HL-60 (cell line): ENCODE results near the gene TENM4.

Experiments
- DNase-seq, 2 experiments: peaks; one replicate each; pipeline ENCODE4 v3.0.0-alpha.2; 2010 to 2020; ENCODE audit warnings: low read depth in 1 of 2, low spot score in 1 of 2
- H3K27ac ChIP-seq: fragments of 250-450 bp; sonication (Bioruptor Pico); replicated peaks from 2 replicates; pipeline ENCODE4 v1.5.1; 2020; ENCODE audit warnings: mild to moderate bottlenecking, moderate library complexity
- H3K27me3 ChIP-seq: fragments of 250-450 bp; sonication (Bioruptor Pico); 2 replicates; pipeline ENCODE4 v1.5.1; 2021; ENCODE audit warnings: mild to moderate bottlenecking, moderate library complexity; ENCODE audit not compliant: insufficient read depth, poor library complexity, severe bottlenecking
- H3K4me3 ChIP-seq: replicated peaks from 2 replicates; pipeline ENCODE4 v1.5.1; 2011; ENCODE audit warnings: mild to moderate bottlenecking, control low read depth, low read length; ENCODE audit not compliant: insufficient read depth
- GABPA ChIP-seq: IDR thresholded peaks from 2 replicates; pipeline ENCODE4 v1.6.1; 2012; ENCODE audit warnings: low read depth
- POLR2AphosphoS5 ChIP-seq: IDR thresholded peaks from 2 replicates; pipeline ENCODE4 v1.6.1; 2012; ENCODE audit warnings: low read depth
- SPI1 ChIP-seq: IDR thresholded peaks from 2 replicates; pipeline ENCODE4 v1.6.1; 2012; ENCODE audit warnings: low read depth, mild to moderate bottlenecking, borderline replicate concordance
- TF ChIP-seq, protein P1 (sequence below): IDR thresholded peaks from one replicate; pipeline ENCODE4 v1.5.1; 2011; ENCODE audit warnings: low read length, control low read depth, inconsistent platforms; ENCODE audit not compliant: insufficient read depth
- TF ChIP-seq, protein P2 (sequence below): IDR thresholded peaks from 2 replicates; pipeline ENCODE4 v1.6.1; 2012; ENCODE audit warnings: low read depth; ENCODE audit not compliant: insufficient replicate concordance

TENM4 gene

DNA sequence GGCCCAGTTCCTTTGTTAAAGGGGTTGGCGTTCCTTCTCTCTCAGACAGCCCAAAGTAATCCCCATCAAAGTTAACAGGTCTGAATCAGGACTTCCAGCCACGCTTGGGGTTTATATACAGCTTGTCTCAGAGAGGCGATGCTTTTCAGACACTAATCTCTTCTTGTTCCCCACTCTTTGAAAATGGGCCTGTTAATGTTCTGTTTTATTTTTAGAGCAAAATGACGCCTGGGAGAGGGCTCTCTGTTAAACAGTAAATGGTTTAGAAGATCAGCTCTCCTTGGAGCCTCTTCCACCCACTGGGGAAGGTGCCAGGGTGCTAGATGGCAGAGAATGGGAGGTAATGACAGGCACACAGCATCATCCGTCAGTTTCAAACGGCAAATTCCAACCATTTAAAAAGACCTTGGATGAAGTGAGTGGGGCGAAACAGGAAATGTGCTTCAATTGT is 630.2 kb downstream of the TENM4 start:
- H3K4me3 ChIP-seq = no peak overlapping the region
- TF ChIP-seq SPI1 = no peak
- TF ChIP-seq, protein P1, sequence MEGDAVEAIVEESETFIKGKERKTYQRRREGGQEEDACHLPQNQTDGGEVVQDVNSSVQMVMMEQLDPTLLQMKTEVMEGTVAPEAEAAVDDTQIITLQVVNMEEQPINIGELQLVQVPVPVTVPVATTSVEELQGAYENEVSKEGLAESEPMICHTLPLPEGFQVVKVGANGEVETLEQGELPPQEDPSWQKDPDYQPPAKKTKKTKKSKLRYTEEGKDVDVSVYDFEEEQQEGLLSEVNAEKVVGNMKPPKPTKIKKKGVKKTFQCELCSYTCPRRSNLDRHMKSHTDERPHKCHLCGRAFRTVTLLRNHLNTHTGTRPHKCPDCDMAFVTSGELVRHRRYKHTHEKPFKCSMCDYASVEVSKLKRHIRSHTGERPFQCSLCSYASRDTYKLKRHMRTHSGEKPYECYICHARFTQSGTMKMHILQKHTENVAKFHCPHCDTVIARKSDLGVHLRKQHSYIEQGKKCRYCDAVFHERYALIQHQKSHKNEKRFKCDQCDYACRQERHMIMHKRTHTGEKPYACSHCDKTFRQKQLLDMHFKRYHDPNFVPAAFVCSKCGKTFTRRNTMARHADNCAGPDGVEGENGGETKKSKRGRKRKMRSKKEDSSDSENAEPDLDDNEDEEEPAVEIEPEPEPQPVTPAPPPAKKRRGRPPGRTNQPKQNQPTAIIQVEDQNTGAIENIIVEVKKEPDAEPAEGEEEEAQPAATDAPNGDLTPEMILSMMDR = no peak
- no peak for TF ChIP-seq GABPA
- TF ChIP-seq POLR2AphosphoS5 = no peak
- TF ChIP-seq, protein P2, sequence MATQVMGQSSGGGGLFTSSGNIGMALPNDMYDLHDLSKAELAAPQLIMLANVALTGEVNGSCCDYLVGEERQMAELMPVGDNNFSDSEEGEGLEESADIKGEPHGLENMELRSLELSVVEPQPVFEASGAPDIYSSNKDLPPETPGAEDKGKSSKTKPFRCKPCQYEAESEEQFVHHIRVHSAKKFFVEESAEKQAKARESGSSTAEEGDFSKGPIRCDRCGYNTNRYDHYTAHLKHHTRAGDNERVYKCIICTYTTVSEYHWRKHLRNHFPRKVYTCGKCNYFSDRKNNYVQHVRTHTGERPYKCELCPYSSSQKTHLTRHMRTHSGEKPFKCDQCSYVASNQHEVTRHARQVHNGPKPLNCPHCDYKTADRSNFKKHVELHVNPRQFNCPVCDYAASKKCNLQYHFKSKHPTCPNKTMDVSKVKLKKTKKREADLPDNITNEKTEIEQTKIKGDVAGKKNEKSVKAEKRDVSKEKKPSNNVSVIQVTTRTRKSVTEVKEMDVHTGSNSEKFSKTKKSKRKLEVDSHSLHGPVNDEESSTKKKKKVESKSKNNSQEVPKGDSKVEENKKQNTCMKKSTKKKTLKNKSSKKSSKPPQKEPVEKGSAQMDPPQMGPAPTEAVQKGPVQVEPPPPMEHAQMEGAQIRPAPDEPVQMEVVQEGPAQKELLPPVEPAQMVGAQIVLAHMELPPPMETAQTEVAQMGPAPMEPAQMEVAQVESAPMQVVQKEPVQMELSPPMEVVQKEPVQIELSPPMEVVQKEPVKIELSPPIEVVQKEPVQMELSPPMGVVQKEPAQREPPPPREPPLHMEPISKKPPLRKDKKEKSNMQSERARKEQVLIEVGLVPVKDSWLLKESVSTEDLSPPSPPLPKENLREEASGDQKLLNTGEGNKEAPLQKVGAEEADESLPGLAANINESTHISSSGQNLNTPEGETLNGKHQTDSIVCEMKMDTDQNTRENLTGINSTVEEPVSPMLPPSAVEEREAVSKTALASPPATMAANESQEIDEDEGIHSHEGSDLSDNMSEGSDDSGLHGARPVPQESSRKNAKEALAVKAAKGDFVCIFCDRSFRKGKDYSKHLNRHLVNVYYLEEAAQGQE = no peak
- H3K27me3 ChIP-seq = no peaks in the 10 kb centered on the region
- no peak for DNase-seq
- no peak overlapping the region for H3K27ac ChIP-seq

DNA sequence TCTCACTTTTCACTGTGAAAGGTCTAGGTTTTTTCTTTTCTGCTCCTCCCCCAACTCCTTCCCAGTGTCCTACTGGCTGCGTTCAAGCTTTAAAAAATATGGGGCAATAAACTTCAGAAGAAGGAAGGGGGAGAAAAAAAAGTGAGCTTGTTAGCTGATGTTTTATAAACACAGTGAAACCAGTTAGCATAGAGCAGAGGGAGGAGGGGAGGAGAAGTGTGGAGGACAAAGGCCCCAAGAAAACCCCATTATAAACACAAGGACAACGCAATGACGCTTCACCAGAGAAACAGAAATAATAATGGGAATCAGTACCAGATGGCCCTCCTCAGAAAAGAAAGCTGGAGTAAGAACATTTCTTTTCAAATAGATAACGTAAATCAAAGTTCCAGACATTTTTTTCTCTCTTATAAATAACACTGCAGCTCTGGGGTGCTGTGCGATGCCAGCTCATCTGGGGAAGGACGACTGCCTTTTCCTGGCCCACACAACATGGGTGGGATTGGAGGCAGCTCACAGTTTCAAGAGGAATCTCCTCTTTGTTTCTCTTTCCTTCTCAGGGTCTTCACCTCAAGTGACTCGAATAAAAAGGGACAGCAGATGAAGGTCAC is 630.8 kb downstream of the TENM4 start:
- Histone ChIP-seq H3K27ac (no peak overlapping the region), H3K4me3 (no peak overlapping the region), H3K27me3 (no peaks in the 10 kb centered on the region)
- TF ChIP-seq SPI1 = no peak
- TF ChIP-seq, protein P2 = no peak
- no peak for DNase-seq

DNA sequence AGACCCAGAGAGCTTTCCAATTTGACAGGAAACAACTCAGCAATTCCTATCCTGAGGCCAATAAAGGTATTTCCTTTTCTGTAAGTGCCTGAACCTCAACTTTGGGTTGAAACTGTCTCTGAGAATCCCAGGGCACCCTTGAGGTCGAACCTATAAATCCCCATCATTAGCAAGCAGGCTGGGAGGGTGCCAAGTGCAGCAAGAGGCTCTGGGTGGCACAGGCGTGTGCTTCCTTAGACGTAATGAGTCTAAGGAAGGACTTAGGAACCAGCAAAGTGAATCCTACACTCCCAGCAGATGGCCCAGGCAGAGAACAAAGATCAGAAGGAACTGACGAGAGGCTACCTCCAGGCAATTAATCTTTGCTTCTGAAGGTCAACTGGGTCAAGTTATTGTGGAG is 631.9 kb downstream of the TENM4 start:
- Histone ChIP-seq H3K27ac (no peak overlapping the region), H3K4me3 (no peak overlapping the region), H3K27me3 (no peaks in the 10 kb centered on the region)
- no peak for DNase-seq
- no peak for TF ChIP-seq POLR2AphosphoS5
- no peak for TF ChIP-seq GABPA
- TF ChIP-seq SPI1 = no peak
- TF ChIP-seq, protein P1 = no peak
- TF ChIP-seq, protein P2 = no peak
